HepG2 (cell line): Measurements from ENCODE around the gene RNH1. TPM values are rescaled to one million over a fixed set of nuclear protein-coding genes. Genes with fewer than 3 reads are reported as not detected.

Experiments used
- ATF4 ChIP-seq, 2 experiments: fragments of 450-650 bp in 1 of 2; sonication (generic) in 1 of 2; formaldehyde crosslinking; IDR thresholded peaks; 2 replicates each; pipeline versions ENCODE4 v1.5.0 to v1.8.0; 2020 to 2022; ENCODE audit warnings: mild to moderate bottlenecking in 1 of 2, missing genetic modification reagents in 1 of 2
- DMTF1 ChIP-seq: sonication (generic); formaldehyde crosslinking; IDR thresholded peaks from 2 replicates; pipeline ENCODE4 v1.4.0; 2020; ENCODE audit warnings: mild to moderate bottlenecking, missing genetic modification reagents
- EP300 ChIP-seq, 3 experiments: sonication (generic) in 1 of 3; formaldehyde crosslinking in 1 of 3; IDR thresholded peaks; 2 replicates each; pipeline versions ENCODE4 v1.5.1 to v1.6.1; 2011 to 2020; ENCODE audit warnings: low read depth in 2 of 3, low read length in 2 of 3, borderline replicate concordance in 1 of 3, improper control_type of control experiment in 1 of 3, mild to moderate bottlenecking in 1 of 3, missing genetic modification reagents in 1 of 3, moderate library complexity in 1 of 3
- ETS1 ChIP-seq: sonication (generic); formaldehyde crosslinking; IDR thresholded peaks from 2 replicates; pipeline ENCODE4 v1.4.0; 2020; ENCODE audit warnings: missing genetic modification reagents
- GATAD2A ChIP-seq: IDR thresholded peaks from 2 replicates; pipeline ENCODE4 v1.6.1; 2016
- GFI1 ChIP-seq: sonication (generic); formaldehyde crosslinking; IDR thresholded peaks from 2 replicates; pipeline ENCODE4 v1.5.0; 2020; ENCODE audit warnings: missing genetic modification reagents, mild to moderate bottlenecking, borderline replicate concordance
- NBN ChIP-seq: fragments of 450-650 bp; conservative IDR thresholded peaks from 2 replicates; pipeline ENCODE4 v1.6.1; 2017
- ONECUT2 ChIP-seq: sonication (generic); formaldehyde crosslinking; IDR thresholded peaks from 2 replicates; pipeline ENCODE4 v1.4.0; 2020; ENCODE audit warnings: missing genetic modification reagents
- POGZ ChIP-seq: sonication (generic); formaldehyde crosslinking; IDR thresholded peaks from 2 replicates; pipeline ENCODE4 v1.4.0; 2020; ENCODE audit warnings: mild to moderate bottlenecking, missing genetic modification reagents
- PRDM4 ChIP-seq: sonication (generic); formaldehyde crosslinking; IDR thresholded peaks from 2 replicates; pipeline ENCODE4 v1.9.0; 2021; ENCODE audit warnings: missing genetic modification reagents, borderline replicate concordance
- RBFOX2 ChIP-seq: fragments of 200-400 bp; formaldehyde crosslinking; IDR thresholded peaks from 2 replicates; pipeline ENCODE4 v1.6.1; 2017; ENCODE audit warnings: low read depth, mild to moderate bottlenecking, low read length
- TBL1XR1 ChIP-seq: fragments of 150-350 bp; IDR thresholded peaks from 2 replicates; pipeline ENCODE4 v1.6.1; 2014; ENCODE audit warnings: borderline replicate concordance, low read length; ENCODE audit not compliant: partially characterized antibody
- ZBTB39 ChIP-seq: sonication (generic); formaldehyde crosslinking; IDR thresholded peaks from 2 replicates; pipeline ENCODE4 v1.5.0; 2020; ENCODE audit warnings: missing genetic modification reagents
- ZMAT5 ChIP-seq: sonication (generic); formaldehyde crosslinking; IDR thresholded peaks from 2 replicates; pipeline ENCODE4 v1.5.0; 2020; ENCODE audit warnings: mild to moderate bottlenecking, low read depth, missing genetic modification reagents, borderline replicate concordance
- ZNF251 ChIP-seq: sonication (generic); formaldehyde crosslinking; IDR thresholded peaks from 2 replicates; pipeline ENCODE4 v1.9.0; 2021; ENCODE audit warnings: mild to moderate bottlenecking, missing genetic modification reagents
- ZNF567 ChIP-seq: sonication (generic); formaldehyde crosslinking; IDR thresholded peaks from 2 replicates; pipeline ENCODE4 v1.8.1; 2023; ENCODE audit warnings: mild to moderate bottlenecking, missing genetic modification reagents, borderline replicate concordance
- ZNF629 ChIP-seq: sonication (generic); formaldehyde crosslinking; conservative IDR thresholded peaks from 2 replicates; pipeline ENCODE4 v1.5.0; 2020; ENCODE audit warnings: missing genetic modification reagents
- ZNF691 ChIP-seq: sonication (generic); formaldehyde crosslinking; IDR thresholded peaks from 2 replicates; pipeline ENCODE4 v1.4.0; 2020; ENCODE audit warnings: missing genetic modification reagents, low read depth, mild to moderate bottlenecking, borderline replicate concordance
- polyA plus RNA-seq, 8 experiments: library from polyadenylated mRNA; depleted of rRNA in 3 of 8; stranded (reverse) in 7 of 8; unstranded in 1 of 8; fragments of >200 nt; fragmentation: Illumina TruSeq in 4 of 8; extraction: Trizol in 4 of 8; gene quantifications; 2 replicates each; pipeline versions ENCODE4 v1.2.1 to v1.2.3, GENCODE V29; 2011 to 2016; ENCODE audit warnings: low read depth in 4 of 8, missing spikeins in 1 of 8, mixed read lengths in 1 of 8; ENCODE audit not compliant: insufficient read depth in 1 of 8
- total RNA-seq, 5 experiments: library from RNA; depleted of rRNA; stranded (reverse); fragments of >200 nt; fragmentation: Illumina TruSeq; extraction: Trizol; gene quantifications; 2 replicates each; pipeline ENCODE4 v1.2.3, GENCODE V29; 2016; ENCODE audit warnings: low read depth in 1 of 5

Gene RNH1
- total and polyA plus RNA-seq, 2 of the 13 experiments (the other 11 are each of a cell fraction or from before 2014, with no cell fraction given), result 36.0 to 74.1 TPM

GRCh38 chr11:506995-507726 lies at the start of gene RNH1 (continued):
- TF ChIP-seq ATF4 (CRISPR knock-in tag; IDR thresholded peaks at IDR 0.05), result no peak
- no peak for TF ChIP-seq ZNF567 (CRISPR knock-in tag)
- TF ChIP-seq ZNF629 (CRISPR knock-in tag), result no peak
- TF ChIP-seq PRDM4 (CRISPR knock-in tag), result no peak
- no peak for TF ChIP-seq ZNF251 (CRISPR knock-in tag)
- TF ChIP-seq ZBTB39, result no peak
- no peak for TF ChIP-seq DMTF1 (CRISPR knock-in tag)
- TF ChIP-seq POGZ (CRISPR knock-in tag), result no peak
- TF ChIP-seq NBN, result no peak
- no peak for TF ChIP-seq GATAD2A (CRISPR knock-in tag)
- TF ChIP-seq TBL1XR1, result no peak
- no peak for TF ChIP-seq ONECUT2 (CRISPR knock-in tag)
- TF ChIP-seq RBFOX2, result peak; percentile 81
- TF ChIP-seq ZMAT5 (CRISPR knock-in tag), result no peak
- no peak for TF ChIP-seq ZNF691 (CRISPR knock-in tag)
- no peak; the same call in 1 of the 2 replicates for TF ChIP-seq GFI1
- no peak for TF ChIP-seq EP300 (IDR thresholded peaks at IDR 0.05; ENCODE audit: low read depth in 2 of 2, low read length in 2 of 2)
- TF ChIP-seq EP300 (CRISPR knock-in tag; IDR thresholded peaks at IDR 0.05; ENCODE audit: borderline replicate concordance), result no peak
- TF ChIP-seq ETS1 (CRISPR knock-in tag), result no peak
